ENCODE measurements around the gene MEP1A.

DNA sequence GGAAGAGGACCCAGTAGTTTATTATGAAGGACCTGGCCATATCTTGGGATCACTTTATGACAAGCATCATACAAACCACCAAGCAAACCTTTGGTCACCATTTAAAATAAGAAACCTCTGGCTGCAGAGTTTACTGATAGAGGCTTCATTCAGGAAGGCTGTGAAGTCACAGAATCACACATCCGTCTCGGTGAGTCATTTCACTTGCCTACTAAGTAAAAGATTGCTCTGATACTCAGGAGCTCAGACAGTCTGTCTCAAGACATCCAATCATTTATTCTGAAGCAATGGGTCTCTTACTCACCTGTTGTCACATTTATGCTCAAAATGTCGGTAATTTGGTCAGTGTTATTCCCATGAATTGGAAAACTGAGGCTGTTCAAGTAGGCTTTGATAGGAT is 94.8 kb downstream of the MEP1A start:
- TF ChIP-seq CTCF (conservative IDR thresholded peaks at IDR 0.05; ENCODE audit: low read length) (no peak), EZH2phosphoT487 (IDR thresholded peaks at IDR 0.05; ENCODE audit: borderline replicate concordance) (no peak)
